SK-N-DZ (cell line): ENCODE results near the gene DPF3.

Source experiments
- DNase-seq: peaks from one replicate; pipeline ENCODE4 v3.0.0-alpha.2; 2015; ENCODE audit warnings: low spot score

The DPF3 gene

GRCh38 chr14:72646861-72647528, 246.9 kb downstream of the DPF3 start:
- no peak for DNase-seq

GRCh38 chr14:72645706-72646105, 248.2 kb downstream of the DPF3 start:
- DNase-seq = no peak

GRCh38 chr14:72644758-72645489, 249.0 kb downstream of the DPF3 start:
- DNase-seq = no peak

- no peak for DNase-seq
These were observed 249.9 kb downstream of the DPF3 start for GRCh38 chr14:72644038-72644437.

- no peak for DNase-seq
These were observed 250.5 kb downstream of the DPF3 start for GRCh38 chr14:72643317-72643801.

GRCh38 chr14:72640911-72641485, 252.9 kb downstream of the DPF3 start:
- no peak for DNase-seq

- no peak for DNase-seq
These were observed 255.9 kb downstream of the DPF3 start for GRCh38 chr14:72638021-72638420.

- DNase-seq = no peak
These were observed 257.0 kb downstream of the DPF3 start for GRCh38 chr14:72636871-72637270.

- no peak for DNase-seq
These were observed 257.8 kb downstream of the DPF3 start for GRCh38 chr14:72636094-72636493.

- no peak for DNase-seq
These were observed 258.9 kb downstream of the DPF3 start for GRCh38 chr14:72634691-72635616.

GRCh38 chr14:72633551-72633950, 260.4 kb downstream of the DPF3 start:
- no peak for DNase-seq

- no peak for DNase-seq
These were observed 261.2 kb downstream of the DPF3 start for GRCh38 chr14:72632727-72633126.

- no peak for DNase-seq
These were observed 262.5 kb downstream of the DPF3 start for GRCh38 chr14:72631401-72631800.

GRCh38 chr14:72630374-72630773, 263.5 kb downstream of the DPF3 start:
- no peak for DNase-seq

- no peak for DNase-seq
These were observed 264.4 kb downstream of the DPF3 start for GRCh38 chr14:72629534-72629933.

- no peak for DNase-seq
These were observed 268.2 kb downstream of the DPF3 start for GRCh38 chr14:72625689-72626088.

GRCh38 chr14:72621387-72622065, 272.4 kb downstream of the DPF3 start:
- no peak for DNase-seq

- no peak for DNase-seq
These were observed 274.0 kb downstream of the DPF3 start for GRCh38 chr14:72619881-72620280.

- DNase-seq = no peak
These were observed 274.8 kb downstream of the DPF3 start for GRCh38 chr14:72619111-72619571.

GRCh38 chr14:72618424-72618823, 275.5 kb downstream of the DPF3 start:
- DNase-seq = no peak
